Endodermal cell (in vitro differentiated cells): ENCODE results near the gene VGLL2. TPM values are rescaled to one million over a fixed set of nuclear protein-coding genes. Genes with fewer than 3 reads are reported as not detected.

Experiments
- DNase-seq: peaks from one replicate; pipeline ENCODE4 v3.0.0-alpha.2; 2017
- H3K27ac ChIP-seq: 2 replicates; pipeline ENCODE4 v1.5.1; 2013; ENCODE audit warnings: mild to moderate bottlenecking, low read depth, low read length, moderate library complexity
- H3K27me3 ChIP-seq: 2 replicates; pipeline ENCODE4 v1.6.1; 2013; ENCODE audit warnings: mild to moderate bottlenecking, low read length, moderate library complexity; ENCODE audit not compliant: insufficient read depth, control insufficient read depth, poor library complexity, severe bottlenecking
- H3K36me3 ChIP-seq: 2 replicates; pipeline ENCODE4 v1.7.0; 2013; ENCODE audit warnings: mild to moderate bottlenecking, low read length, moderate library complexity; ENCODE audit not compliant: control insufficient read depth, insufficient read depth
- H3K4me1 ChIP-seq: one replicate; pipeline ENCODE4 v1.7.0; 2013; ENCODE audit warnings: low read length; ENCODE audit not compliant: control insufficient read depth, insufficient read depth
- H3K4me3 ChIP-seq: 2 replicates; pipeline ENCODE4 v1.5.1; 2013; ENCODE audit warnings: mild to moderate bottlenecking, low read length, moderate library complexity
- H3K9ac ChIP-seq: 2 replicates; pipeline ENCODE4 v1.6.1; 2013; ENCODE audit warnings: mild to moderate bottlenecking, low read length, moderate library complexity; ENCODE audit not compliant: poor library complexity, severe bottlenecking; ENCODE audit errors: extremely low read depth
- H3K9me3 ChIP-seq: 2 replicates; pipeline ENCODE4 v1.6.1; 2013; ENCODE audit warnings: mild to moderate bottlenecking, low read length, moderate library complexity; ENCODE audit not compliant: control insufficient read depth
- H3K27ac Mint-ChIP-seq: 2 replicates; pipeline ENCODE4 v1.8.0; 2020; ENCODE audit warnings: mixed read lengths
- H3K27me3 Mint-ChIP-seq: 2 replicates; pipeline ENCODE4 v1.8.0; 2021; ENCODE audit warnings: mild to moderate bottlenecking, mixed read lengths; ENCODE audit not compliant: insufficient read depth
- H3K36me3 Mint-ChIP-seq: 2 replicates; pipeline ENCODE4 v1.8.0; 2020; ENCODE audit warnings: low read depth, mixed read lengths
- H3K4me1 Mint-ChIP-seq: 2 replicates; pipeline ENCODE4 v1.8.0; 2020; ENCODE audit warnings: mixed read lengths
- H3K4me3 Mint-ChIP-seq: 2 replicates; pipeline ENCODE4 v1.8.0; 2020; ENCODE audit warnings: mild to moderate bottlenecking, moderate library complexity, mixed read lengths
- H3K9me3 Mint-ChIP-seq: 2 replicates; pipeline ENCODE4 v1.8.0; 2020; ENCODE audit warnings: mild to moderate bottlenecking, mixed read lengths
- whole genome bisulfite sequencing, 2 experiments: methylation state at CpG; one replicate each; pipeline versions ENCODE4 v1.1.5 to v1.1.7; 2013; ENCODE audit warnings: missing lambda C conversion rate in 2 of 2, mixed read lengths in 1 of 2; ENCODE audit not compliant: insufficient coverage in 1 of 2, insufficient read length in 1 of 2; 5-methylcytosine and 5-hydroxymethylcytosine counted together
- total RNA-seq, 2 donors: library from RNA; stranded (reverse); fragmentation: NEBNext Ultra II Directional in 1 of 2; extraction: Animal tissue kit (Norgen Biotek cat#: 25700) in 1 of 2; gene quantifications; 2 replicates in 1 of 2; 3 replicates in 1 of 2; pipeline ENCODE4 v1.2.1, GENCODE V29; 2021
- TF ChIP-seq, protein P1 (sequence below): fragments of 200-600 bp; sonication (generic); conservative IDR thresholded peaks from 2 replicates; pipeline ENCODE4 v1.5.0; 2021; ENCODE audit warnings: antibody characterized with exemption, mild to moderate bottlenecking

Gene VGLL2
- total RNA-seq, 2 donors from 2014 or later = 0.15 TPM; not detected in 1

DNA sequence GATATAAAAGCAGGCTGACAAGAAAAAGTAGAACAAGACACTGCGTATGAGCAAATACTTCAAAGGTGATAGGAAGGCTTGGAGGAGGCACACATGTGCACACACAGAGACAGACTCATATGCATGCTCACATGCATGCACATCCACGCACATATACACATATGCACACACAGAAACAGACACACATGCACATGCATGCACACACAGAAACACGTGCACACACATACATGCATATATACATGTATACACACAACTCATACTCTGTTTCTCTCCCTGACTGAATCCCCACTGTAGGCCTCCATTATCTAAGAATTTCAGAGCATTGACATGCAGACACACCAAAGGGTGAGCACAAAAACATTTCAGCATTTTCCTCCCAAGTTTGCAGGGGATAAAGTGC is 43.7 kb downstream of the VGLL2 start:
- Histone ChIP-seq H3K27me3 (no peaks in the 10 kb centered on the region), H3K27ac (no peak overlapping the region), H3K36me3 (no peaks in the 10 kb centered on the region), H3K4me1 (no peaks in the 10 kb centered on the region), H3K9me3 (no peaks in the 10 kb centered on the region), H3K4me3 (no peak overlapping the region), H3K9ac (no peak overlapping the region)
- Mint-ChIP-seq H3K9me3 (no peaks in the 10 kb centered on the region), H3K27ac (no peak overlapping the region), H3K27me3 (no peaks in the 10 kb centered on the region), H3K36me3 (no peaks in the 10 kb centered on the region), H3K4me3 (no peak overlapping the region), H3K4me1 (no peaks in the 10 kb centered on the region)
- DNase-seq = no peak
- TF ChIP-seq, protein P1, sequence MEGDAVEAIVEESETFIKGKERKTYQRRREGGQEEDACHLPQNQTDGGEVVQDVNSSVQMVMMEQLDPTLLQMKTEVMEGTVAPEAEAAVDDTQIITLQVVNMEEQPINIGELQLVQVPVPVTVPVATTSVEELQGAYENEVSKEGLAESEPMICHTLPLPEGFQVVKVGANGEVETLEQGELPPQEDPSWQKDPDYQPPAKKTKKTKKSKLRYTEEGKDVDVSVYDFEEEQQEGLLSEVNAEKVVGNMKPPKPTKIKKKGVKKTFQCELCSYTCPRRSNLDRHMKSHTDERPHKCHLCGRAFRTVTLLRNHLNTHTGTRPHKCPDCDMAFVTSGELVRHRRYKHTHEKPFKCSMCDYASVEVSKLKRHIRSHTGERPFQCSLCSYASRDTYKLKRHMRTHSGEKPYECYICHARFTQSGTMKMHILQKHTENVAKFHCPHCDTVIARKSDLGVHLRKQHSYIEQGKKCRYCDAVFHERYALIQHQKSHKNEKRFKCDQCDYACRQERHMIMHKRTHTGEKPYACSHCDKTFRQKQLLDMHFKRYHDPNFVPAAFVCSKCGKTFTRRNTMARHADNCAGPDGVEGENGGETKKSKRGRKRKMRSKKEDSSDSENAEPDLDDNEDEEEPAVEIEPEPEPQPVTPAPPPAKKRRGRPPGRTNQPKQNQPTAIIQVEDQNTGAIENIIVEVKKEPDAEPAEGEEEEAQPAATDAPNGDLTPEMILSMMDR = no peak
- 80 to 83% methylated on average over 1 to 3 of the region's 3 CpGs for WGBS, 2 experiments

DNA sequence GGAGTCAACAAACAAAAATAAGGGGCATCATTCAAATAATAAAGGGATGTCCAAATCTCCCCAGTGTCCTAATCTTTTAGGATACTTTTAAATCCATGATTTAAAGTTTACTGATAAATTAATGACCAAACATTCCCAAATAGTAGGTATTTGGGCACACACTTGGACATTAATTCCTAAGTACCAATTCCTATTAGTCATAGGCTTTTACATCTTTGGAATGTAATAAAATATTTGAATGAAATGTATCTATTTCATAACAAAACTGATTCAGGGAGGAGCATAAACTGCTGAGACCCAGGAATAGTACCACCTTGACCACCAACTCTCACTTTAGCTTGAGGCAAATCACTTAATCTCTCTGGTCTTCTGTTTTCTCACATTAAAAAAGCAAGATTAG is 44.3 kb downstream of the VGLL2 start:
- Histone ChIP-seq H3K4me1 (no peaks in the 10 kb centered on the region), H3K36me3 (no peaks in the 10 kb centered on the region), H3K9ac (no peak overlapping the region), H3K27me3 (no peaks in the 10 kb centered on the region), H3K4me3 (no peak overlapping the region), H3K27ac (no peak overlapping the region), H3K9me3 (no peaks in the 10 kb centered on the region)
- no peaks in the 10 kb centered on the region for H3K36me3 Mint-ChIP-seq
- no peaks in the 10 kb centered on the region for H3K9me3 Mint-ChIP-seq
- DNase-seq = no peak
- no peaks in the 10 kb centered on the region for H3K4me1 Mint-ChIP-seq
- no peak overlapping the region for H3K4me3 Mint-ChIP-seq
- no peak overlapping the region for H3K27ac Mint-ChIP-seq
- no peaks in the 10 kb centered on the region for H3K27me3 Mint-ChIP-seq
- TF ChIP-seq, protein P1 = no peak

DNA sequence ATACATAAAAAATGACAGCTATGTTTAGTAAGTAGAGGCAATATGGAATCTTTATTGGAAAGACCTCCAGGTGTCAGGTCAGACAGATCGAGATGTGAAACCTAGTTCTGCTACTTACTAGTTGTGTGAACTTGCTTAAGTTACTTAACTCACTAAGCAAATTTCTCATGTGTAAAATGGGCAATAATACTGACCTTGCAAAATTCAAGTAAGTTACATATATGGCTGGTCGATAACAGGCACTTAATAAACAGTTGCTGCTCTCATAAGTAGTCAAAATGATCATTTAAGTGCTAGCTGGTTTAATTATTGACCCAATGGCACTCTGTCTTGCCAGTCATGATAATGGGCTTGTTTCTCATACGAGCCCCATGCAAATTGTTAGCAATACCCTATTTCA is 46.0 kb downstream of the VGLL2 start:
- H3K36me3 ChIP-seq = no peaks in the 10 kb centered on the region
- TF ChIP-seq, protein P1 = no peak
- H3K4me1 ChIP-seq = no peaks in the 10 kb centered on the region
- no peaks in the 10 kb centered on the region for H3K4me1 Mint-ChIP-seq
- no peak overlapping the region for H3K4me3 ChIP-seq
- no peaks in the 10 kb centered on the region for H3K27me3 Mint-ChIP-seq
- no peak overlapping the region for H3K4me3 Mint-ChIP-seq
- no peaks in the 10 kb centered on the region for H3K36me3 Mint-ChIP-seq
- no peak for DNase-seq
- H3K9ac ChIP-seq = no peak overlapping the region
- H3K27me3 ChIP-seq = no peaks in the 10 kb centered on the region
- H3K27ac ChIP-seq = no peak overlapping the region
- no peak overlapping the region for H3K27ac Mint-ChIP-seq
- H3K9me3 ChIP-seq = no peaks in the 10 kb centered on the region
- WGBS, 2 experiments = 92 to 93% methylated on average over 2 to 3 of the region's 3 CpGs
- H3K9me3 Mint-ChIP-seq = no peaks in the 10 kb centered on the region
